Measurements from ENCODE around the gene ECI1.

ECI1 gene

GRCh38 chr16:2205104-2205966 lies 46.1 kb downstream of the ECI1 start, which contains the start of gene MLST8:
TSS of gene MLST8 (plus strand) at chr16:2205454. CDS start at chr16:2206086, 632 bp downstream.
- TF ChIP-seq SIN3A (IDR thresholded peaks at IDR 0.05; ENCODE audit: borderline replicate concordance, insufficient read depth, low read length) (no peak), TAF1 (IDR thresholded peaks at IDR 0.05; ENCODE audit: borderline replicate concordance, insufficient read depth, low read length) (peak; percentile 53), FOXP2 (optimal IDR thresholded peaks at IDR 0.05; ENCODE audit: borderline replicate concordance, extremely low read depth, extremely low read length, insufficient read depth) (no peak), POLR2AphosphoS5 (IDR thresholded peaks at IDR 0.05; ENCODE audit: low read depth, low read length) (peak; percentile 87)
- TF ChIP-seq, protein P1, sequence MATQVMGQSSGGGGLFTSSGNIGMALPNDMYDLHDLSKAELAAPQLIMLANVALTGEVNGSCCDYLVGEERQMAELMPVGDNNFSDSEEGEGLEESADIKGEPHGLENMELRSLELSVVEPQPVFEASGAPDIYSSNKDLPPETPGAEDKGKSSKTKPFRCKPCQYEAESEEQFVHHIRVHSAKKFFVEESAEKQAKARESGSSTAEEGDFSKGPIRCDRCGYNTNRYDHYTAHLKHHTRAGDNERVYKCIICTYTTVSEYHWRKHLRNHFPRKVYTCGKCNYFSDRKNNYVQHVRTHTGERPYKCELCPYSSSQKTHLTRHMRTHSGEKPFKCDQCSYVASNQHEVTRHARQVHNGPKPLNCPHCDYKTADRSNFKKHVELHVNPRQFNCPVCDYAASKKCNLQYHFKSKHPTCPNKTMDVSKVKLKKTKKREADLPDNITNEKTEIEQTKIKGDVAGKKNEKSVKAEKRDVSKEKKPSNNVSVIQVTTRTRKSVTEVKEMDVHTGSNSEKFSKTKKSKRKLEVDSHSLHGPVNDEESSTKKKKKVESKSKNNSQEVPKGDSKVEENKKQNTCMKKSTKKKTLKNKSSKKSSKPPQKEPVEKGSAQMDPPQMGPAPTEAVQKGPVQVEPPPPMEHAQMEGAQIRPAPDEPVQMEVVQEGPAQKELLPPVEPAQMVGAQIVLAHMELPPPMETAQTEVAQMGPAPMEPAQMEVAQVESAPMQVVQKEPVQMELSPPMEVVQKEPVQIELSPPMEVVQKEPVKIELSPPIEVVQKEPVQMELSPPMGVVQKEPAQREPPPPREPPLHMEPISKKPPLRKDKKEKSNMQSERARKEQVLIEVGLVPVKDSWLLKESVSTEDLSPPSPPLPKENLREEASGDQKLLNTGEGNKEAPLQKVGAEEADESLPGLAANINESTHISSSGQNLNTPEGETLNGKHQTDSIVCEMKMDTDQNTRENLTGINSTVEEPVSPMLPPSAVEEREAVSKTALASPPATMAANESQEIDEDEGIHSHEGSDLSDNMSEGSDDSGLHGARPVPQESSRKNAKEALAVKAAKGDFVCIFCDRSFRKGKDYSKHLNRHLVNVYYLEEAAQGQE (IDR thresholded peaks at IDR 0.05; ENCODE audit: insufficient read depth in 1 of 2, low read depth in 2 of 2, low read length in 2 of 2), result 0 out of 4 replicates have a peak, but pooled peaks of 1 of the 2 experiments have one; percentile 7

DNA sequence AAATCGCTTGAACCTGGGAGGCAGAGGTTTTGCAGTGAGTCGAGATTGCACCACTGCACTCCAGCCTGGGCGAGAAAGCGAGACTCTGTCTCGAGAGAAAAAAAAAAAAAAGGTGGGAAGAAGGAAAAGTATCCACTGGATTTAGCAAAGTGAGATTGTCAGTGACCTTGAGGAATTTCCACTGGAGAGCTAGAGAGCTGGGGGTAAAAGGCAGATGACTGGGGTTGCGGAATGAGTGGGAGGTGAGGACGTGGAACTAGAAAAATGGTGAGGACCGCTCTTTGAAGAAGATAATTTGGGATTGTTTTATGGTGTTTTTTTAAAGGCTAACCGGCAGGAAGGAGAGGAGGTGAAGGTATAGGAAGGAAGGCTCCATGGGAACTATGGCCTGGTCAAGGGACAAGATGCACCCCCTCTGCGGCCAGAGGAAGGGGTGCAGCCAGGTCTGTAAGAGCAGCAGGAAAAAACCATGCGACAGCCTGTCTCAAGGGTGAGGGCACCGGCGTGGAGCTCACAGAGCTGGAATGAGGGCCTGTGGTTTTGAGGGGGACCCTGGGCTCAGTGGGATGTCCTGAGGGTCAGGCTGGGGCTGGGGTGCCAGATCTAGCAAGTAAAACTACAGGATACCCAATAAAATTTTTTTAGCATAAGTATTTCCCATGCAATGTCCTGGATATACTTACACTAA lies 46.8 kb downstream of the ECI1 start:
- TF ChIP-seq POLR2AphosphoS5 (IDR thresholded peaks at IDR 0.05; ENCODE audit: low read depth, low read length) (no peak), SIN3A (IDR thresholded peaks at IDR 0.05; ENCODE audit: borderline replicate concordance, insufficient read depth, low read length) (no peak), FOXP2 (optimal IDR thresholded peaks at IDR 0.05; ENCODE audit: borderline replicate concordance, extremely low read depth, extremely low read length, insufficient read depth) (no peak), TAF1 (IDR thresholded peaks at IDR 0.05; ENCODE audit: borderline replicate concordance, insufficient read depth, low read length) (no peak)
- TF ChIP-seq, protein P1 (IDR thresholded peaks at IDR 0.05; ENCODE audit: insufficient read depth in 1 of 2, low read depth in 2 of 2, low read length in 2 of 2), result no peak

DNA sequence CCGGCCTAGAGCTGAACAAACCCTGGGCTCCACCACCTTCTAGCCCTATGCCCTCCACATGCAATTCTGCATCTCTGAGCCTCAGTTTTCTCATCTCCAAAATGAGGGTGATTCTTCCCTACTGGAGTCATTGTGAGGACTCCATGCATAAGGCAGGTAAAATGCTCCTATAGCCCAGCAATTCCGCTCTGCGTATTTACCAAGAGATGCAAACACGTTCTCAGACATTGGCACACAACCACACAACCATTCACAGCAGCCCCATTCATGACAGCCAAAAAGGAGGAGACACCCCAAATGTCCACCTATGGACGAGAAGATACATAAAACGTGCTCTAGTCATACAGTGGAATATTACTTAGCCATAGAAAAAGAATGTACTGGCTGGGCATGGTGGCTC lies 51.1 kb downstream of the ECI1 start:
- no peak for TF ChIP-seq FOXP2 (optimal IDR thresholded peaks at IDR 0.05; ENCODE audit: borderline replicate concordance, extremely low read depth, extremely low read length, insufficient read depth)
- TF ChIP-seq POLR2AphosphoS5 (IDR thresholded peaks at IDR 0.05; ENCODE audit: low read depth, low read length), result no peak
- no peak for TF ChIP-seq TAF1 (IDR thresholded peaks at IDR 0.05; ENCODE audit: borderline replicate concordance, insufficient read depth, low read length)
- TF ChIP-seq SIN3A (IDR thresholded peaks at IDR 0.05; ENCODE audit: borderline replicate concordance, insufficient read depth, low read length), result no peak
- TF ChIP-seq, protein P1 (IDR thresholded peaks at IDR 0.05; ENCODE audit: insufficient read depth in 1 of 2, low read depth in 2 of 2, low read length in 2 of 2), result no peak

- TF ChIP-seq, protein P1 (IDR thresholded peaks at IDR 0.05; ENCODE audit: insufficient read depth in 1 of 2, low read depth in 2 of 2, low read length in 2 of 2), result no peak
- no peak for TF ChIP-seq SIN3A (IDR thresholded peaks at IDR 0.05; ENCODE audit: borderline replicate concordance, insufficient read depth, low read length)
- no peak for TF ChIP-seq TAF1 (IDR thresholded peaks at IDR 0.05; ENCODE audit: borderline replicate concordance, insufficient read depth, low read length)
- no peak for TF ChIP-seq POLR2AphosphoS5 (IDR thresholded peaks at IDR 0.05; ENCODE audit: low read depth, low read length)
- no peak for TF ChIP-seq FOXP2 (optimal IDR thresholded peaks at IDR 0.05; ENCODE audit: borderline replicate concordance, extremely low read depth, extremely low read length, insufficient read depth)
Observed at GRCh38 chr16:2199621-2200139, 51.7 kb downstream of the ECI1 start.
